ENCODE measurements around the gene LY6G5C. TPM values are rescaled to one million over a fixed set of nuclear protein-coding genes. Genes with fewer than 3 reads are reported as not detected.

The LY6G5C gene
- total and polyA plus RNA-seq, 2 of the 13 experiments (the other 11 are each of a cell fraction or from before 2014, with no cell fraction given), result 0.33 to 0.55 TPM

DNA sequence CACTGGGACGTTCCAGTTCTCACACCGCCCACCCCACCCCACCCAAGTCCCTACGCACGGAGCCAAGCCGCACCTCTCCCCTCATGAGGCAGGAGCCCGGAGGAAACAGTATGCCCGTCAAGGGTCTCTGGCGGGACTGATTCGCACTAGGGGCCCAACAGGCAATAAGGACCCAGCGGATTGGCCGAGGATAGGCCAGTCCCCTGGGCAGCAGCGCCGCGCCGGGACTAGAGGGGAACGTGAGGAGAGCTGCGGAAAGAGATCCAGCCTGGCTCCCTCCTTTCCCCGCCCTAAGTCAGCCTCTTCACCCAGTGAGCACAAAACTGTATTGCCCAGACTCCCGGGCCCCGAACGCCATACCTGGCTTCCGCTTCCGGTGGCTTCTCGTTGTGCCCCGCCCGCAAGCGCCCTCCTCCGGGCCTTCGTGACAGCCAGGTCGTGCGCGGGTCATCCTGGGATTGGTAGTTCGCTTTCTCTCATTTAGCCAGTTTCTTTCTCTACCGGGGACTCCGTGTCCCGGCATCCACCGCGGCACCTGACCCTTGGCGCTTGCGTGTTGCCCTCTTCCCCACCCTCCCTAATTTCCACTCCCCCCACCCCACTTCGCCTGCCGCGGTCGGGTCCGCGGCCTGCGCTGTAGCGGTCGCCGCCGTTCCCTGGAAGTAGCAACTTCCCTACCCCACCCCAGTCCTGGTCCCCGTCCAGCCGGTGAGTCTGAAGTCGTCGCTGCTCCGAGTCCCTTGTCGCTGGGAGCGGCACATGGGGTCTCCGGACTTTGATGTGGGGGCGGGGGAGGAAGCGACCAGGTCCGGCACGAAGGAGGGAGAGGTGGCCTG, 15.1 kb downstream of the LY6G5C start, which contains the start of gene CSNK2B (continued):
- TF ChIP-seq ZC3H4 (CRISPR knock-in tag; IDR thresholded peaks at IDR 0.05; ENCODE audit: borderline replicate concordance) (no peak; the same call in 1 of the 2 replicates), PAX8 (CRISPR knock-in tag; IDR thresholded peaks at IDR 0.05; ENCODE audit: borderline replicate concordance) (0 out of 2 replicates have a peak, but pooled peaks have one; percentile 27), FOXK2 (IDR thresholded peaks at IDR 0.05) (peak; percentile 67), ZNF124 (CRISPR knock-in tag; IDR thresholded peaks at IDR 0.05) (peak; percentile 92; the same call in 1 of the 2 replicates), POLR2AphosphoS2 (IDR thresholded peaks at IDR 0.05; ENCODE audit: low read depth, low read length) (no peak), LCORL (IDR thresholded peaks at IDR 0.05) (peak; percentile 47; the same call in 1 of the 2 replicates), LCORL (CRISPR knock-in tag; IDR thresholded peaks at IDR 0.05) (no peak), ZFP41 (CRISPR knock-in tag; IDR thresholded peaks at IDR 0.05; ENCODE audit: borderline replicate concordance) (0 out of 2 replicates have a peak, but pooled peaks have one; percentile 19), ZNF263 (CRISPR knock-in tag; IDR thresholded peaks at IDR 0.05) (peak; percentile 55; the same call in 1 of the 2 replicates), ZNF781 (CRISPR knock-in tag; IDR thresholded peaks at IDR 0.05; ENCODE audit: borderline replicate concordance, not compliant biosample characterization) (no peak), KDM4B (CRISPR knock-in tag; IDR thresholded peaks at IDR 0.05) (peak; percentile 62), SMAD9 (CRISPR knock-in tag; IDR thresholded peaks at IDR 0.05) (0 out of 2 replicates have a peak, but pooled peaks have one; percentile 59)
- TF ChIP-seq, protein P1, sequence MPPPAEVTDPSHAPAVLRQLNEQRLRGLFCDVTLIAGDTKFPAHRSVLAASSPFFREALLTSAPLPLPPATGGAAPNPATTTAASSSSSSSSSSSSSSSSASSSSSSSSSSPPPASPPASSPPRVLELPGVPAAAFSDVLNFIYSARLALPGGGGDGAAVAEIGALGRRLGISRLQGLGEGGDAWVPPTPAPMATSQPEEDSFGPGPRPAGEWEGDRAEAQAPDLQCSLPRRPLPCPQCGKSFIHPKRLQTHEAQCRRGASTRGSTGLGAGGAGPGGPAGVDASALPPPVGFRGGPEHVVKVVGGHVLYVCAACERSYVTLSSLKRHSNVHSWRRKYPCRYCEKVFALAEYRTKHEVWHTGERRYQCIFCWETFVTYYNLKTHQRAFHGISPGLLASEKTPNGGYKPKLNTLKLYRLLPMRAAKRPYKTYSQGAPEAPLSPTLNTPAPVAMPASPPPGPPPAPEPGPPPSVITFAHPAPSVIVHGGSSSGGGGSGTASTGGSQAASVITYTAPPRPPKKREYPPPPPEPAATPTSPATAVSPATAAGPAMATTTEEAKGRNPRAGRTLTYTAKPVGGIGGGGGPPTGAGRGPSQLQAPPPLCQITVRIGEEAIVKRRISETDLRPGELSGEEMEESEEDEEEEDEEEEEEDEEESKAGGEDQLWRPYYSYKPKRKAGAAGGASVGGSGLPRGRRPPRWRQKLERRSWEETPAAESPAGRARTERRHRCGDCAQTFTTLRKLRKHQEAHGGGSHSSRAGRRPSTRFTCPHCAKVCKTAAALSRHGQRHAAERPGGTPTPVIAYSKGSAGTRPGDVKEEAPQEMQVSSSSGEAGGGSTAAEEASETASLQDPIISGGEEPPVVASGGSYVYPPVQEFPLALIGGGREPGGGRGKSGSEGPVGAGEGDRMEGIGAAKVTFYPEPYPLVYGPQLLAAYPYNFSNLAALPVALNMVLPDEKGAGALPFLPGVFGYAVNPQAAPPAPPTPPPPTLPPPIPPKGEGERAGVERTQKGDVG (CRISPR knock-in tag; IDR thresholded peaks at IDR 0.05; ENCODE audit: borderline replicate concordance), result no peak
- TF ChIP-seq, protein P2, sequence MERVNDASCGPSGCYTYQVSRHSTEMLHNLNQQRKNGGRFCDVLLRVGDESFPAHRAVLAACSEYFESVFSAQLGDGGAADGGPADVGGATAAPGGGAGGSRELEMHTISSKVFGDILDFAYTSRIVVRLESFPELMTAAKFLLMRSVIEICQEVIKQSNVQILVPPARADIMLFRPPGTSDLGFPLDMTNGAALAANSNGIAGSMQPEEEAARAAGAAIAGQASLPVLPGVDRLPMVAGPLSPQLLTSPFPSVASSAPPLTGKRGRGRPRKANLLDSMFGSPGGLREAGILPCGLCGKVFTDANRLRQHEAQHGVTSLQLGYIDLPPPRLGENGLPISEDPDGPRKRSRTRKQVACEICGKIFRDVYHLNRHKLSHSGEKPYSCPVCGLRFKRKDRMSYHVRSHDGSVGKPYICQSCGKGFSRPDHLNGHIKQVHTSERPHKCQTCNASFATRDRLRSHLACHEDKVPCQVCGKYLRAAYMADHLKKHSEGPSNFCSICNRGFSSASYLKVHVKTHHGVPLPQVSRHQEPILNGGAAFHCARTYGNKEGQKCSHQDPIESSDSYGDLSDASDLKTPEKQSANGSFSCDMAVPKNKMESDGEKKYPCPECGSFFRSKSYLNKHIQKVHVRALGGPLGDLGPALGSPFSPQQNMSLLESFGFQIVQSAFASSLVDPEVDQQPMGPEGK (CRISPR knock-in tag; IDR thresholded peaks at IDR 0.05), result peak; percentile 96
- TF ChIP-seq, protein P3, sequence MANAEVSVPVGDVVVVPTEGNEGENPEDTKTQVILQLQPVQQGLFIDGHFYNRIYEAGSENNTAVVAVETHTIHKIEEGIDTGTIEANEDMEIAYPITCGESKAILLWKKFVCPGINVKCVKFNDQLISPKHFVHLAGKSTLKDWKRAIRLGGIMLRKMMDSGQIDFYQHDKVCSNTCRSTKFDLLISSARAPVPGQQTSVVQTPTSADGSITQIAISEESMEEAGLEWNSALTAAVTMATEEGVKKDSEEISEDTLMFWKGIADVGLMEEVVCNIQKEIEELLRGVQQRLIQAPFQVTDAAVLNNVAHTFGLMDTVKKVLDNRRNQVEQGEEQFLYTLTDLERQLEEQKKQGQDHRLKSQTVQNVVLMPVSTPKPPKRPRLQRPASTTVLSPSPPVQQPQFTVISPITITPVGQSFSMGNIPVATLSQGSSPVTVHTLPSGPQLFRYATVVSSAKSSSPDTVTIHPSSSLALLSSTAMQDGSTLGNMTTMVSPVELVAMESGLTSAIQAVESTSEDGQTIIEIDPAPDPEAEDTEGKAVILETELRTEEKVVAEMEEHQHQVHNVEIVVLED (CRISPR knock-in tag; IDR thresholded peaks at IDR 0.05; ENCODE audit: borderline replicate concordance), result peak; percentile 81; the same call in 1 of the 2 replicates
- TF ChIP-seq, protein P4, sequence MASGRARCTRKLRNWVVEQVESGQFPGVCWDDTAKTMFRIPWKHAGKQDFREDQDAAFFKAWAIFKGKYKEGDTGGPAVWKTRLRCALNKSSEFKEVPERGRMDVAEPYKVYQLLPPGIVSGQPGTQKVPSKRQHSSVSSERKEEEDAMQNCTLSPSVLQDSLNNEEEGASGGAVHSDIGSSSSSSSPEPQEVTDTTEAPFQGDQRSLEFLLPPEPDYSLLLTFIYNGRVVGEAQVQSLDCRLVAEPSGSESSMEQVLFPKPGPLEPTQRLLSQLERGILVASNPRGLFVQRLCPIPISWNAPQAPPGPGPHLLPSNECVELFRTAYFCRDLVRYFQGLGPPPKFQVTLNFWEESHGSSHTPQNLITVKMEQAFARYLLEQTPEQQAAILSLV (CRISPR knock-in tag; IDR thresholded peaks at IDR 0.05; ENCODE audit: borderline replicate concordance), result peak; percentile 19; the same call in 1 of the 2 replicates
- TF ChIP-seq, protein P5, sequence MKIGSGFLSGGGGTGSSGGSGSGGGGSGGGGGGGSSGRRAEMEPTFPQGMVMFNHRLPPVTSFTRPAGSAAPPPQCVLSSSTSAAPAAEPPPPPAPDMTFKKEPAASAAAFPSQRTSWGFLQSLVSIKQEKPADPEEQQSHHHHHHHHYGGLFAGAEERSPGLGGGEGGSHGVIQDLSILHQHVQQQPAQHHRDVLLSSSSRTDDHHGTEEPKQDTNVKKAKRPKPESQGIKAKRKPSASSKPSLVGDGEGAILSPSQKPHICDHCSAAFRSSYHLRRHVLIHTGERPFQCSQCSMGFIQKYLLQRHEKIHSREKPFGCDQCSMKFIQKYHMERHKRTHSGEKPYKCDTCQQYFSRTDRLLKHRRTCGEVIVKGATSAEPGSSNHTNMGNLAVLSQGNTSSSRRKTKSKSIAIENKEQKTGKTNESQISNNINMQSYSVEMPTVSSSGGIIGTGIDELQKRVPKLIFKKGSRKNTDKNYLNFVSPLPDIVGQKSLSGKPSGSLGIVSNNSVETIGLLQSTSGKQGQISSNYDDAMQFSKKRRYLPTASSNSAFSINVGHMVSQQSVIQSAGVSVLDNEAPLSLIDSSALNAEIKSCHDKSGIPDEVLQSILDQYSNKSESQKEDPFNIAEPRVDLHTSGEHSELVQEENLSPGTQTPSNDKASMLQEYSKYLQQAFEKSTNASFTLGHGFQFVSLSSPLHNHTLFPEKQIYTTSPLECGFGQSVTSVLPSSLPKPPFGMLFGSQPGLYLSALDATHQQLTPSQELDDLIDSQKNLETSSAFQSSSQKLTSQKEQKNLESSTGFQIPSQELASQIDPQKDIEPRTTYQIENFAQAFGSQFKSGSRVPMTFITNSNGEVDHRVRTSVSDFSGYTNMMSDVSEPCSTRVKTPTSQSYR (CRISPR knock-in tag; IDR thresholded peaks at IDR 0.05; ENCODE audit: borderline replicate concordance), result peak; percentile 54; the same call in 1 of the 2 replicates
